ENCODE results near the gene MCF2L.

Gene MCF2L

GRCh38 chr13:112998521-112999280, 29.7 kb downstream of the MCF2L start:
- DNase-seq (ENCODE audit: low read depth), result no peak

- no peak for DNase-seq (ENCODE audit: low read depth)
These were observed 30.6 kb downstream of the MCF2L start for GRCh38 chr13:112999414-113000177.

- DNase-seq (ENCODE audit: low read depth), result no peak
These were observed 31.6 kb downstream of the MCF2L start for GRCh38 chr13:113000575-113000974.

- no peak for DNase-seq (ENCODE audit: low read depth)
These were observed 32.5 kb downstream of the MCF2L start for GRCh38 chr13:113001241-113002140.

GRCh38 chr13:113002206-113002912, 33.3 kb downstream of the MCF2L start:
- DNase-seq (ENCODE audit: low read depth), result no peak

- no peak for DNase-seq (ENCODE audit: low read depth)
These were observed 33.9 kb downstream of the MCF2L start for GRCh38 chr13:113002913-113003290.

- no peak for DNase-seq (ENCODE audit: low read depth)
These were observed 35.1 kb downstream of the MCF2L start for GRCh38 chr13:113004126-113004525.

- no peak for DNase-seq (ENCODE audit: low read depth)
These were observed 36.3 kb downstream of the MCF2L start for GRCh38 chr13:113005076-113005865.

GRCh38 chr13:113005997-113006396, 37.0 kb downstream of the MCF2L start:
- DNase-seq (ENCODE audit: low read depth), result no peak

GRCh38 chr13:113006660-113007059, 37.6 kb downstream of the MCF2L start:
- no peak for DNase-seq (ENCODE audit: low read depth)

- DNase-seq (ENCODE audit: low read depth), result no peak
These were observed 39.8 kb downstream of the MCF2L start for GRCh38 chr13:113008851-113009250.

- DNase-seq (ENCODE audit: low read depth), result no peak
These were observed 40.9 kb downstream of the MCF2L start for GRCh38 chr13:113009743-113010509.

GRCh38 chr13:113010510-113010865, 41.5 kb downstream of the MCF2L start:
- no peak for DNase-seq (ENCODE audit: low read depth)

GRCh38 chr13:113013303-113013702, 44.3 kb downstream of the MCF2L start:
- DNase-seq (ENCODE audit: low read depth), result no peak

- no peak for DNase-seq (ENCODE audit: low read depth)
These were observed 45.1 kb downstream of the MCF2L start for GRCh38 chr13:113013878-113014751.

- DNase-seq (ENCODE audit: low read depth), result no peak
These were observed 46.0 kb downstream of the MCF2L start for GRCh38 chr13:113014752-113015745.

GRCh38 chr13:113015826-113016525, 47.0 kb downstream of the MCF2L start:
- no peak for DNase-seq (ENCODE audit: low read depth)

Measured in activated T-helper 1 cell treated with Interleukin-2 at 50 U/mL for 16 hours (primary cell).